GM23338 (cell line): ENCODE results near the gene MBD2. TPM values are rescaled to one million over a fixed set of nuclear protein-coding genes. Genes with fewer than 3 reads are reported as not detected.

Source experiments
- ATAC-seq: fragments of 200-7000 bp; cut with Tn5 transposase; 3 replicates; pipeline ENCODE4 v1.9.1; 2020
- DNase-seq: peaks from one replicate; pipeline ENCODE4 v3.0.0-alpha.2; 2015; ENCODE audit warnings: low spot score
- H2AFZ ChIP-seq: fragments of 200-600 bp; sonication (generic); 2 replicates; pipeline ENCODE4 v1.8.0; 2016; ENCODE audit warnings: antibody characterized with exemption, mild to moderate bottlenecking, moderate library complexity
- H3F3A ChIP-seq: fragments of 200-600 bp; sonication (generic); replicated peaks from 2 replicates; pipeline ENCODE4 v1.8.0; 2017; ENCODE audit warnings: antibody characterized with exemption, mixed run types, low read depth
- H3K27ac ChIP-seq: fragments of 200-600 bp; sonication (generic); 2 replicates; pipeline ENCODE4 v1.6.1; 2016; ENCODE audit warnings: low read depth
- H3K27me3 ChIP-seq: fragments of 200-600 bp; sonication (generic); 2 replicates; pipeline ENCODE4 v1.8.0; 2016; ENCODE audit warnings: mild to moderate bottlenecking, mixed run types, moderate library complexity; ENCODE audit not compliant: insufficient read depth
- H3K36me3 ChIP-seq: fragments of 200-600 bp; sonication (generic); 2 replicates; pipeline ENCODE4 v1.8.0; 2016; ENCODE audit warnings: mild to moderate bottlenecking; ENCODE audit not compliant: insufficient read depth
- H3K4me1 ChIP-seq: fragments of 200-600 bp; sonication (generic); 2 replicates; pipeline ENCODE4 v1.8.0; 2016; ENCODE audit warnings: mild to moderate bottlenecking, moderate library complexity; ENCODE audit not compliant: insufficient read depth
- H3K4me2 ChIP-seq: fragments of 200-600 bp; sonication (generic); 2 replicates; pipeline ENCODE4 v1.7.1; 2017; ENCODE audit warnings: mixed run types
- H3K4me3 ChIP-seq: fragments of 200-600 bp; sonication (generic); 2 replicates; pipeline ENCODE4 v1.6.1; 2016; ENCODE audit warnings: mixed run types
- H3K79me2 ChIP-seq: fragments of 200-600 bp; sonication (generic); replicated peaks from 2 replicates; pipeline ENCODE4 v1.8.0; 2017; ENCODE audit warnings: mild to moderate bottlenecking; ENCODE audit not compliant: insufficient read depth
- H3K9me2 ChIP-seq: fragments of 200-600 bp; sonication (generic); 2 replicates; pipeline ENCODE4 v1.8.0; 2017; ENCODE audit not compliant: insufficient read depth
- H4K20me1 ChIP-seq: fragments of 200-600 bp; sonication (generic); replicated peaks from 2 replicates; pipeline ENCODE4 v1.8.0; 2017; ENCODE audit warnings: mild to moderate bottlenecking; ENCODE audit not compliant: insufficient read depth
- H3K27ac Mint-ChIP-seq: 2 replicates; pipeline ENCODE4 v1.8.0; 2020; ENCODE audit warnings: inconsistent platforms, mild to moderate bottlenecking, moderate library complexity, mixed read lengths
- H3K27me3 Mint-ChIP-seq: 3 replicates; pipeline ENCODE4 v1.8.0; 2022; ENCODE audit warnings: low read depth, mild to moderate bottlenecking, moderate library complexity, mixed read lengths, inconsistent platforms; ENCODE audit not compliant: insufficient read depth, poor library complexity
- H3K36me3 Mint-ChIP-seq: 3 replicates; pipeline ENCODE4 v1.8.0; 2021; ENCODE audit warnings: low read depth, mild to moderate bottlenecking, inconsistent platforms, moderate library complexity, mixed read lengths
- H3K4me1 Mint-ChIP-seq: 3 replicates; pipeline ENCODE4 v1.8.0; 2020; ENCODE audit warnings: mild to moderate bottlenecking, inconsistent platforms, mixed read lengths
- H3K4me3 Mint-ChIP-seq: 3 replicates; pipeline ENCODE4 v1.8.0; 2021; ENCODE audit warnings: moderate library complexity, mild to moderate bottlenecking, inconsistent platforms, mixed read lengths
- H3K9me3 Mint-ChIP-seq: 3 replicates; pipeline ENCODE4 v1.8.0; 2020; ENCODE audit warnings: moderate library complexity, mild to moderate bottlenecking, inconsistent platforms, mixed read lengths
- CREB1 ChIP-seq: fragments of 250-450 bp; sonication (Bioruptor Pico); IDR thresholded peaks from 2 replicates; pipeline ENCODE4 v1.5.0; 2020; ENCODE audit warnings: low read depth, mild to moderate bottlenecking, moderate library complexity
- CTCF ChIP-seq, 2 experiments: fragments of 200-600 bp in 1 of 2; sonication (generic) in 1 of 2; conservative IDR thresholded peaks; 2 replicates each; pipeline versions ENCODE4 v1.5.1 to v1.6.1; 2016 to 2017; ENCODE audit warnings: antibody characterized with exemption in 2 of 2, low read depth in 2 of 2, mild to moderate bottlenecking in 2 of 2, moderate library complexity in 1 of 2
- EZH2 ChIP-seq: fragments of 200-600 bp; sonication (generic); IDR thresholded peaks from one replicate; pipeline ENCODE4 v1.8.0; 2017; ENCODE audit warnings: antibody characterized with exemption, mild to moderate bottlenecking, low read depth; ENCODE audit not compliant: unreplicated experiment
- EZH2phosphoT487 ChIP-seq: fragments of 200-600 bp; sonication (generic); IDR thresholded peaks from one replicate; pipeline ENCODE4 v1.8.1; 2018; ENCODE audit warnings: antibody characterized with exemption; ENCODE audit not compliant: unreplicated experiment
- JUNB ChIP-seq: IDR thresholded peaks from one replicate; pipeline ENCODE4 v1.6.1; 2016; ENCODE audit warnings: antibody characterized with exemption; ENCODE audit not compliant: unreplicated experiment
- NANOG ChIP-seq: IDR thresholded peaks from 2 replicates; pipeline ENCODE4 v1.6.1; 2016; ENCODE audit warnings: antibody characterized with exemption, borderline replicate concordance
- POLR2AphosphoS5 ChIP-seq: IDR thresholded peaks from 2 replicates; pipeline ENCODE4 v1.6.1; 2016; ENCODE audit warnings: antibody characterized with exemption, low read depth
- REST ChIP-seq: IDR thresholded peaks from one replicate; pipeline ENCODE4 v1.6.1; 2018; ENCODE audit warnings: antibody characterized with exemption; ENCODE audit not compliant: unreplicated experiment
- ZNF114 ChIP-seq: fragments of 250-450 bp; sonication (Bioruptor Pico); IDR thresholded peaks from 2 replicates; pipeline ENCODE4 v1.5.0; 2020; ENCODE audit warnings: mild to moderate bottlenecking, moderate library complexity
- ZNF331 ChIP-seq: fragments of 250-450 bp; sonication (Bioruptor Pico); IDR thresholded peaks from 2 replicates; pipeline ENCODE4 v1.5.0; 2020; ENCODE audit warnings: low read depth, mild to moderate bottlenecking, moderate library complexity
- ZNF462 ChIP-seq: fragments of 250-450 bp; sonication (Bioruptor Pico); IDR thresholded peaks from 2 replicates; pipeline ENCODE4 v1.5.0; 2020; ENCODE audit warnings: mild to moderate bottlenecking, moderate library complexity
- polyA plus RNA-seq: library from polyadenylated mRNA; unstranded; fragments of >200 nt; fragmentation: Nextera tagmentation; extraction: Ambion mirVana; gene quantifications from 2 replicates; pipeline ENCODE4 v1.2.1, GENCODE V29; 2016
- total RNA-seq: library from RNA; depleted of rRNA; stranded (reverse); fragments of >200 nt; shearing (Covaris generic); gene quantifications from 2 replicates; pipeline ENCODE4 v1.2.3, GENCODE V29; 2014

Gene MBD2
- total and polyA plus RNA-seq, 2 experiments from 2014 or later = 11.2 to 39.2 TPM

- Histone ChIP-seq H3K4me1 (peaks cover 15% of the 10 kb centered on the region), H3K9me2 (no peaks in the 10 kb centered on the region), H3K79me2 (no peaks in the 10 kb centered on the region), H3K36me3 (no peaks in the 10 kb centered on the region), H4K20me1 (no peaks in the 10 kb centered on the region), H3K4me2 (no peak overlapping the region), H3K27me3 (no peaks in the 10 kb centered on the region), H2AFZ (no peak overlapping the region), H3F3A (no peaks in the 10 kb centered on the region), H3K4me3 (no peak overlapping the region), H3K27ac (no peak overlapping the region)
- no peaks in the 10 kb centered on the region for H3K9me3 Mint-ChIP-seq
- TF ChIP-seq JUNB (no peak), POLR2AphosphoS5 (no peak), CTCF (conservative IDR thresholded peaks at IDR 0.05; ENCODE audit: low read depth in 2 of 2) (no peak), EZH2phosphoT487 (no peak)
- H3K4me3 Mint-ChIP-seq = no peak overlapping the region
- DNase-seq (no peak), ATAC-seq (no peak)
- peaks cover 10% of the 10 kb centered on the region for H3K4me1 Mint-ChIP-seq
- no peaks in the 10 kb centered on the region for H3K36me3 Mint-ChIP-seq
- H3K27ac Mint-ChIP-seq = no peak overlapping the region
- peaks cover 3% of the 10 kb centered on the region for H3K27me3 Mint-ChIP-seq
These were observed 30.7 kb downstream of the MBD2 start for GRCh38 chr18:54193786-54194185.

GRCh38 chr18:54192900-54193299 is 31.6 kb downstream of the MBD2 start:
- no peak for ATAC-seq
- H3K4me1 Mint-ChIP-seq = peaks cover 10% of the 10 kb centered on the region
- H3K4me1 ChIP-seq = peaks cover 20% of the 10 kb centered on the region
- H3K4me3 Mint-ChIP-seq = no peak overlapping the region
- H3K9me2 ChIP-seq = no peaks in the 10 kb centered on the region
- no peaks in the 10 kb centered on the region for H4K20me1 ChIP-seq
- H3K9me3 Mint-ChIP-seq = no peaks in the 10 kb centered on the region
- no peaks in the 10 kb centered on the region for H3F3A ChIP-seq
- no peaks in the 10 kb centered on the region for H3K27me3 ChIP-seq
- H2AFZ ChIP-seq = no peak overlapping the region
- H3K36me3 Mint-ChIP-seq = no peaks in the 10 kb centered on the region
- H3K4me3 ChIP-seq = no peak overlapping the region
- H3K4me2 ChIP-seq = no peak overlapping the region
- H3K79me2 ChIP-seq = no peaks in the 10 kb centered on the region
- H3K36me3 ChIP-seq = no peaks in the 10 kb centered on the region
- H3K27ac Mint-ChIP-seq = no peak overlapping the region
- H3K27me3 Mint-ChIP-seq = peaks cover 3% of the 10 kb centered on the region
- no peak overlapping the region for H3K27ac ChIP-seq
- no peak for DNase-seq
- TF ChIP-seq ZNF331 (CRISPR knock-in tag) (no peak), ZNF114 (CRISPR knock-in tag) (no peak), ZNF462 (no peak), JUNB (no peak), REST (no peak), NANOG (no peak), EZH2phosphoT487 (no peak), CREB1 (CRISPR knock-in tag) (no peak), EZH2 (no peak)
